Ascending aorta (tissue), 2 donors: ENCODE results near the gene DIP2C. TPM values are rescaled to one million over a fixed set of nuclear protein-coding genes. Genes with fewer than 3 reads are reported as not detected.

Experiments
- DNase-seq, 2 donors: peaks; one replicate each; pipeline ENCODE4 v3.0.0-alpha.2; 2019; ENCODE audit warnings: low spot score in 2 of 2
- H3K27ac ChIP-seq, 2 donors: fragments of 200-600 bp; sonication (generic); one replicate each; pipeline ENCODE4 v1.5.1; 2016 to 2017; ENCODE audit warnings: mild to moderate bottlenecking in 1 of 2
- H3K27me3 ChIP-seq: fragments of 200-600 bp; sonication (generic); one replicate; pipeline ENCODE4 v1.5.1; 2017
- H3K36me3 ChIP-seq, 2 donors: fragments of 200-600 bp; sonication (generic); one replicate each; pipeline ENCODE4 v1.5.1; 2016
- H3K4me1 ChIP-seq, 2 donors: fragments of 200-600 bp; sonication (generic); one replicate each; pipeline ENCODE4 v1.5.1; 2016 to 2017; ENCODE audit warnings: mild to moderate bottlenecking in 1 of 2
- H3K4me3 ChIP-seq, 2 donors: fragments of 200-600 bp; sonication (generic); one replicate each; pipeline ENCODE4 v1.5.1; 2016 to 2017; ENCODE audit warnings: mild to moderate bottlenecking in 1 of 2
- H3K9me3 ChIP-seq, 2 donors: fragments of 200-600 bp; sonication (generic); one replicate each; pipeline ENCODE4 v1.5.1; 2016
- CTCF ChIP-seq, 3 experiments: fragments of 200-600 bp in 2 of 3; fragments of 450-650 bp in 1 of 3; sonication (generic) in 2 of 3; IDR thresholded peaks; one replicate each; pipeline ENCODE4 v1.5.1; 2016 to 2019; ENCODE audit warnings: antibody characterized with exemption in 3 of 3, mild to moderate bottlenecking in 1 of 3, moderate library complexity in 1 of 3
- intact Hi-C: fragments of 100-400 bp; cut with DNase I; formaldehyde crosslinking; loops from one replicate; pipeline ENCODE4 v1.15.1; 2023
- total RNA-seq: library from RNA; depleted of rRNA; stranded (reverse); fragments of >200 nt; gene quantifications from one replicate; pipeline ENCODE4 v1.1.0, GENCODE V29; 2016

Gene DIP2C
- total RNA-seq, 1 donor from 2014 or later = 14.7 TPM

GRCh38 chr10:485776-486175 is 203.7 kb downstream of the DIP2C start:
- H3K4me3 ChIP-seq = peak overlapping the region in 1 of 2 donors; percentile 65
- intact Hi-C loops = no loop called here
- no peak for TF ChIP-seq CTCF (IDR thresholded peaks at IDR 0.05)
- no peaks in the 10 kb centered on the region for H3K27me3 ChIP-seq
- peak in 1 of 2 donors; percentile 63 for DNase-seq
- H3K9me3 ChIP-seq = no peaks in the 10 kb centered on the region
- peak overlapping the region; percentile 78 to 79 for H3K27ac ChIP-seq
- H3K36me3 ChIP-seq = peaks cover 0 to 13% of the 10 kb centered on the region in 2 donors
- no peaks in the 10 kb centered on the region for H3K4me1 ChIP-seq

- Histone ChIP-seq H3K27me3 (no peaks in the 10 kb centered on the region), H3K27ac (peak overlapping the region; percentile 78 to 79), H3K36me3 (peaks cover 0 to 13% of the 10 kb centered on the region in 2 donors), H3K4me3 (peak overlapping the region; percentile 50 to 65), H3K4me1 (no peaks in the 10 kb centered on the region), H3K9me3 (no peaks in the 10 kb centered on the region)
- no peak for TF ChIP-seq CTCF (IDR thresholded peaks at IDR 0.05)
- intact Hi-C loops = no loop called here
- DNase-seq = peak in 1 of 2 donors; percentile 65
Observed at GRCh38 chr10:484925-485661, 204.4 kb downstream of the DIP2C start.

- no peaks in the 10 kb centered on the region for H3K4me1 ChIP-seq
- intact Hi-C loops = no loop called here
- H3K4me3 ChIP-seq = peak overlapping the region; percentile 50 to 65
- peaks cover 0 to 13% of the 10 kb centered on the region in 2 donors for H3K36me3 ChIP-seq
- H3K9me3 ChIP-seq = no peaks in the 10 kb centered on the region
- TF ChIP-seq CTCF (IDR thresholded peaks at IDR 0.05) = no peak
- H3K27me3 ChIP-seq = no peaks in the 10 kb centered on the region
- peak overlapping the region; percentile 78 to 79 for H3K27ac ChIP-seq
- DNase-seq = peak in 1 of 2 donors; percentile 64
Observed at GRCh38 chr10:484441-484924, 205.0 kb downstream of the DIP2C start.

- H3K9me3 ChIP-seq = no peaks in the 10 kb centered on the region
- no peak overlapping the region for H3K4me3 ChIP-seq
- no peak for TF ChIP-seq CTCF (IDR thresholded peaks at IDR 0.05)
- intact Hi-C loops = no loop called here
- H3K36me3 ChIP-seq = peaks cover 0 to 13% of the 10 kb centered on the region in 2 donors
- peak in 1 of 2 donors; percentile 57 for DNase-seq
- no peaks in the 10 kb centered on the region for H3K4me1 ChIP-seq
- H3K27ac ChIP-seq = no peak overlapping the region
- no peaks in the 10 kb centered on the region for H3K27me3 ChIP-seq
Observed at GRCh38 chr10:483261-483660, 206.2 kb downstream of the DIP2C start.

- Histone ChIP-seq H3K27me3 (no peaks in the 10 kb centered on the region), H3K27ac (no peak overlapping the region), H3K4me3 (no peak overlapping the region), H3K36me3 (peaks cover 0 to 13% of the 10 kb centered on the region in 2 donors), H3K4me1 (no peaks in the 10 kb centered on the region), H3K9me3 (no peaks in the 10 kb centered on the region)
- TF ChIP-seq CTCF (IDR thresholded peaks at IDR 0.05) = no peak
- intact Hi-C loops = no loop called here
- peak in 1 of 2 donors; percentile 16 for DNase-seq
Observed at GRCh38 chr10:482848-483247, 206.6 kb downstream of the DIP2C start.
